ENCODE results near the gene LUZP4.
"Not testable (repeated sequence)": the region's sequence is repeated elsewhere in the genome, so short reads cannot be mapped to it uniquely, and the experiment has no call there.

The LUZP4 gene

DNA sequence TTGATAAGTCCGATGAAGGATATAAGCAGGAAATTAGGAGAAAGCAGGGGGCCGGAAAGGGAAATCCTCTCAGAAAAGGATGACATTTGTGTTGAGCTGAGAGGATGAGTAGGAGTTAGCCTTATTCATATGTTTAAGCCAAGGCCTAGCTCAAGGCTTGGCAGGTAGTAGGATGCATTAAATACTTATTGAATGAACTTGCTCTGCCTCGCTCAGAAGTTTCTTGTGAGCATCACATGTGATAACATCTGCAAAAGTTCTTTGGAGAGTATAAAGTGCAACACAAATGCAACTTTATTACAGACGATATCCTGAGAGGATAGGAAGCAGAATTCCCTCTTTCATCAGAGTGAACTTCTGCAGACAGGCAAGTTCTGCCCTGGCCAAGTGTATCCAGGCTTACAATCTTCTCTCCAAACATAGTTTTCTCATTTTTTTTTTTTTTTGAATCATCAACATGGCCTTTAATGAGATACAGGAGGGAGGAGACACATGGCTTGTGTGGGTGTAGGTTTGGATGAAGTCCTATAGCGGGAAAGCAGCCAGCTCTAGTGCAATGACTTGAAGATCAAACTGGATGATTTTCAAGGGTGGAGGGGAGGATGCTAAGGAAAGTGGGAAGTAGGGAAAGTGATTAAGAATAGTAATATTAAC is 48.1 kb downstream of the LUZP4 start:
- DNase-seq, result no peak

GRCh38 chrX:115339441-115340025 is 50.0 kb downstream of the LUZP4 start:
- no peak for DNase-seq

DNA sequence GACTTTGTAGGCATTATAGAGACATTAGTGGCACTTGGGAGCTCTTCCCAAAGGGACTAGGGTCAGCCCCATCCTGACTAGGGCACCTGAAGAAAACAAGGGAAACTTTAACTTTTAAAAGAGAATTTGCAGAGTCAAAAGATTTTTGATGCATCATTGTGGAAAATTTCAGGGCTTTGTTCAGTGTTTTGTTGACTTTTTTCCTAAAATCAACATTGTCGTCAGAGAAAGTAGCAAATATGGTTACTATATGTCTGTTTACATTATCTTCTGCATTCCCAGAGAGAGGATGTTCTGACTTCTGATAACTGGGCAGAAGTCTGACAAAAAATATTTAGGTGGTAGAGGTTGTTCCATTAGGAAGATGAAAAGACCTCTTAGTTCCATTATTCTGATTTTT is 51.9 kb downstream of the LUZP4 start:
- DNase-seq, result no peak

GRCh38 chrX:115344885-115345614 is 55.5 kb downstream of the LUZP4 start:
- no peak for DNase-seq

GRCh38 chrX:115345615-115346014 is 56.1 kb downstream of the LUZP4 start:
- no peak for DNase-seq

GRCh38 chrX:115346738-115347137 is 57.2 kb downstream of the LUZP4 start:
- not testable (repeated sequence) for DNase-seq

DNA sequence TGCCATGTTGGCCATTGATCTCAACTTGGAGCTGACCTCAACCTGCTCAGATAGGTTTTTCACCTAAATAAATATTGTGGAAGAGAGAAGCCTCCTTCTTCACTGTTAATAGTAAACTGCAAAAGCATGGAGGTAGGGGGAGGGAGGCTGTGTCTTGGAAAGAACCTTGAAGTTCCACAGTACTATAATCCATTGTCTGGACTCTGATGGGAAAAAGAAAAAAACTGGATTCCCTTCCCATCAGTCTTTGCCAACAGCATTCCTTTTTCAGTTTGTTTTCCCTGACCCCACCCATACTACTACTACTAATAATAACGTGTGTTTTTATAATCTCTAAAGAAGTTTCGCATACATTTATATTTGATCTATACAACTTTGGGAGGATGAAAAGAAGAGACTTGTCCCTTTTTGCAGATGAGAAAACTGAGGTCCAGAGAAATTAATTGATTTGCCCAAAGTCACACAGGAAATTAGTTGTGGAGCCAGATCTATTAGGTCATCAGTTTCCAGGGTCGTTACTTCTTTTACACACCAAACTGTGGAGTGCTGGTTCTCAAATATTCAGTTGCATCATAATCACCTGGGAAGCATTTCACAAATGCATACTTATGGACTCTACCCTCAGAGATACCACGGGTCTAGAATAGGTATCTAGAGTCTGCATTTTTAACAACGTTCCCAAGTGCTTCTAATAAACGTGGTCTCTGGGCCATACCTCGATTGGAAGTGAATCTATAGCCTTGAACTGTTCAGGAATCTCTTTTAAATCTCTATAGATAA is 59.1 kb downstream of the LUZP4 start:
- no peak for DNase-seq

GRCh38 chrX:115350711-115351381 is 61.3 kb downstream of the LUZP4 start:
- no peak for DNase-seq

DNA sequence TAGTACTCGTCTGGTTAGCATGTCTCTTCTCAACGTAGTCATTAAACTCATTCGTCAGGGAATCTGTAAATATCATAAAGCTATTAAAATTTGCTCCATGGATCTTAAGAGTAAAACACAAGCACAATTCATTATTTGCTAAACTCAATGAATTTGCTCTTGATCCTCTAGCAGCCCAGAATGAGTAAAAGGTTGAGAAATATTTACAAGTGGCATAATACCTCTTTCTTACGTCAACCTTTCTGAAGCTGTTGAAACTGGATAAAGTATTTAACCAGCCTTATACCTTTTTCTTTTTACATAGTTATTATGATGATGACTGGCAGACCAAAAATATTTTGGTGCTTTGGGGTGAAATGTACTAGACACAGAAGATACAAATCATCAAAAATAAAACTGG is 66.9 kb downstream of the LUZP4 start:
- DNase-seq, result no peak

All from activated CD4-positive, alpha-beta T cell treated with anti-CD3 and anti-CD28 coated beads for 1 hour (primary cell).